Measurements from ENCODE around the gene DQX1. TPM values are rescaled to one million over a fixed set of nuclear protein-coding genes. Genes with fewer than 3 reads are reported as not detected.

The DQX1 gene
- polyA plus RNA-seq, 1 donor (not counting 4 experiments of a cell fraction or from before 2014, with no cell fraction given) = 5.9 TPM

GRCh38 chr2:74550231-74550630, 24.2 kb upstream of the DQX1 start:
- TF ChIP-seq EZH2 (IDR thresholded peaks at IDR 0.05; ENCODE audit: low read length) = no peak
- TF ChIP-seq, protein P1, sequence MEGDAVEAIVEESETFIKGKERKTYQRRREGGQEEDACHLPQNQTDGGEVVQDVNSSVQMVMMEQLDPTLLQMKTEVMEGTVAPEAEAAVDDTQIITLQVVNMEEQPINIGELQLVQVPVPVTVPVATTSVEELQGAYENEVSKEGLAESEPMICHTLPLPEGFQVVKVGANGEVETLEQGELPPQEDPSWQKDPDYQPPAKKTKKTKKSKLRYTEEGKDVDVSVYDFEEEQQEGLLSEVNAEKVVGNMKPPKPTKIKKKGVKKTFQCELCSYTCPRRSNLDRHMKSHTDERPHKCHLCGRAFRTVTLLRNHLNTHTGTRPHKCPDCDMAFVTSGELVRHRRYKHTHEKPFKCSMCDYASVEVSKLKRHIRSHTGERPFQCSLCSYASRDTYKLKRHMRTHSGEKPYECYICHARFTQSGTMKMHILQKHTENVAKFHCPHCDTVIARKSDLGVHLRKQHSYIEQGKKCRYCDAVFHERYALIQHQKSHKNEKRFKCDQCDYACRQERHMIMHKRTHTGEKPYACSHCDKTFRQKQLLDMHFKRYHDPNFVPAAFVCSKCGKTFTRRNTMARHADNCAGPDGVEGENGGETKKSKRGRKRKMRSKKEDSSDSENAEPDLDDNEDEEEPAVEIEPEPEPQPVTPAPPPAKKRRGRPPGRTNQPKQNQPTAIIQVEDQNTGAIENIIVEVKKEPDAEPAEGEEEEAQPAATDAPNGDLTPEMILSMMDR (optimal IDR thresholded peaks at IDR 0.05 in 1 of 3, IDR thresholded peaks at IDR 0.05 in 1 of 3, conservative IDR thresholded peaks at IDR 0.05 in 1 of 3; ENCODE audit: extremely low read depth in 1 of 3, insufficient read depth in 2 of 3, low read length in 3 of 3) = no peak
- no peaks in the 10 kb centered on the region for H3K9me3 ChIP-seq (ENCODE audit: control insufficient read depth, low read depth, low read length)
- peaks cover 12% of the 10 kb centered on the region for H3K27me3 ChIP-seq (ENCODE audit: control insufficient read depth, extremely low read depth, insufficient read depth, low read length)
- H3K4me2 ChIP-seq (ENCODE audit: control insufficient read depth, extremely low read depth, insufficient read depth, low read depth, low read length) = no peak overlapping the region
- no peaks in the 10 kb centered on the region for H4K20me1 ChIP-seq (ENCODE audit: control insufficient read depth, extremely low read depth, insufficient read depth, low read length)
- H3K36me3 ChIP-seq (ENCODE audit: control insufficient read depth in 2 of 2, extremely low read depth in 1 of 2, insufficient read depth in 2 of 2, low read length in 2 of 2) = no peaks in the 10 kb centered on the region
- H3K9me1 ChIP-seq (ENCODE audit: control insufficient read depth, extremely low read depth, insufficient read depth, low read length) = no peaks in the 10 kb centered on the region
- H3K79me2 ChIP-seq (ENCODE audit: control insufficient read depth, insufficient read depth, low read length) = no peaks in the 10 kb centered on the region
- H3K4me1 ChIP-seq (ENCODE audit: control insufficient read depth, extremely low read depth, insufficient read depth, low read length) = peaks cover 12% of the 10 kb centered on the region
- no peak overlapping the region for H3K9ac ChIP-seq (ENCODE audit: control insufficient read depth, extremely low read depth, insufficient read depth, low read length)
- H3K4me3 ChIP-seq (ENCODE audit: control insufficient read depth in 2 of 3, extremely low read depth in 1 of 3, insufficient read depth in 2 of 3, low read depth in 1 of 3, low read length in 3 of 3) = no peak overlapping the region
- no peak overlapping the region for H2AFZ ChIP-seq (ENCODE audit: control insufficient read depth, low read length)
- no peak overlapping the region for H3K27ac ChIP-seq (ENCODE audit: control insufficient read depth, insufficient read depth, low read length)
- DNase-seq (ENCODE audit: low read depth, low spot score) = no peak
- no peak for FAIRE-seq
- dilution Hi-C loops (cut with MboI; ENCODE audit: extremely low pct_ligation_motif_present, low sequenced_read_pairs) = no loop called here

- peak overlapping the region; percentile 87 for H2AFZ ChIP-seq (ENCODE audit: control insufficient read depth, low read length)
- no peaks in the 10 kb centered on the region for H3K9me1 ChIP-seq (ENCODE audit: control insufficient read depth, extremely low read depth, insufficient read depth, low read length)
- H3K36me3 ChIP-seq (ENCODE audit: control insufficient read depth in 2 of 2, extremely low read depth in 1 of 2, insufficient read depth in 2 of 2, low read length in 2 of 2) = no peaks in the 10 kb centered on the region
- H3K4me2 ChIP-seq (ENCODE audit: control insufficient read depth, extremely low read depth, insufficient read depth, low read depth, low read length) = peak overlapping the region; percentile 87
- DNase-seq (ENCODE audit: low read depth, low spot score) (no peak), FAIRE-seq (no peak)
- peak overlapping the region; percentile 39 to 70 (median 69) for H3K4me3 ChIP-seq (ENCODE audit: control insufficient read depth in 2 of 3, extremely low read depth in 1 of 3, insufficient read depth in 2 of 3, low read depth in 1 of 3, low read length in 3 of 3)
- H4K20me1 ChIP-seq (ENCODE audit: control insufficient read depth, extremely low read depth, insufficient read depth, low read length) = no peaks in the 10 kb centered on the region
- H3K4me1 ChIP-seq (ENCODE audit: control insufficient read depth, extremely low read depth, insufficient read depth, low read length) = peaks cover 12% of the 10 kb centered on the region
- H3K27me3 ChIP-seq (ENCODE audit: control insufficient read depth, extremely low read depth, insufficient read depth, low read length) = peaks cover 2% of the 10 kb centered on the region
- no peaks in the 10 kb centered on the region for H3K79me2 ChIP-seq (ENCODE audit: control insufficient read depth, insufficient read depth, low read length)
- H3K9me3 ChIP-seq (ENCODE audit: control insufficient read depth, low read depth, low read length) = no peaks in the 10 kb centered on the region
- peak overlapping the region; percentile 56 for H3K9ac ChIP-seq (ENCODE audit: control insufficient read depth, extremely low read depth, insufficient read depth, low read length)
- peak; percentile 31 for TF ChIP-seq EZH2 (IDR thresholded peaks at IDR 0.05; ENCODE audit: low read length)
- TF ChIP-seq, protein P1 (optimal IDR thresholded peaks at IDR 0.05 in 1 of 3, IDR thresholded peaks at IDR 0.05 in 1 of 3, conservative IDR thresholded peaks at IDR 0.05 in 1 of 3; ENCODE audit: extremely low read depth in 1 of 3, insufficient read depth in 2 of 3, low read length in 3 of 3) = no peak
- dilution Hi-C loops (cut with MboI; ENCODE audit: extremely low pct_ligation_motif_present, low sequenced_read_pairs) = no loop called here
- no peak overlapping the region for H3K27ac ChIP-seq (ENCODE audit: control insufficient read depth, insufficient read depth, low read length)
These were observed 23.1 kb upstream of the DQX1 start for GRCh38 chr2:74548900-74549826.

Measured in keratinocyte (primary cell).